Measurements from ENCODE around the gene TRIM59.

TRIM59 gene, protein sequence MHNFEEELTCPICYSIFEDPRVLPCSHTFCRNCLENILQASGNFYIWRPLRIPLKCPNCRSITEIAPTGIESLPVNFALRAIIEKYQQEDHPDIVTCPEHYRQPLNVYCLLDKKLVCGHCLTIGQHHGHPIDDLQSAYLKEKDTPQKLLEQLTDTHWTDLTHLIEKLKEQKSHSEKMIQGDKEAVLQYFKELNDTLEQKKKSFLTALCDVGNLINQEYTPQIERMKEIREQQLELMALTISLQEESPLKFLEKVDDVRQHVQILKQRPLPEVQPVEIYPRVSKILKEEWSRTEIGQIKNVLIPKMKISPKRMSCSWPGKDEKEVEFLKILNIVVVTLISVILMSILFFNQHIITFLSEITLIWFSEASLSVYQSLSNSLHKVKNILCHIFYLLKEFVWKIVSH

DNA sequence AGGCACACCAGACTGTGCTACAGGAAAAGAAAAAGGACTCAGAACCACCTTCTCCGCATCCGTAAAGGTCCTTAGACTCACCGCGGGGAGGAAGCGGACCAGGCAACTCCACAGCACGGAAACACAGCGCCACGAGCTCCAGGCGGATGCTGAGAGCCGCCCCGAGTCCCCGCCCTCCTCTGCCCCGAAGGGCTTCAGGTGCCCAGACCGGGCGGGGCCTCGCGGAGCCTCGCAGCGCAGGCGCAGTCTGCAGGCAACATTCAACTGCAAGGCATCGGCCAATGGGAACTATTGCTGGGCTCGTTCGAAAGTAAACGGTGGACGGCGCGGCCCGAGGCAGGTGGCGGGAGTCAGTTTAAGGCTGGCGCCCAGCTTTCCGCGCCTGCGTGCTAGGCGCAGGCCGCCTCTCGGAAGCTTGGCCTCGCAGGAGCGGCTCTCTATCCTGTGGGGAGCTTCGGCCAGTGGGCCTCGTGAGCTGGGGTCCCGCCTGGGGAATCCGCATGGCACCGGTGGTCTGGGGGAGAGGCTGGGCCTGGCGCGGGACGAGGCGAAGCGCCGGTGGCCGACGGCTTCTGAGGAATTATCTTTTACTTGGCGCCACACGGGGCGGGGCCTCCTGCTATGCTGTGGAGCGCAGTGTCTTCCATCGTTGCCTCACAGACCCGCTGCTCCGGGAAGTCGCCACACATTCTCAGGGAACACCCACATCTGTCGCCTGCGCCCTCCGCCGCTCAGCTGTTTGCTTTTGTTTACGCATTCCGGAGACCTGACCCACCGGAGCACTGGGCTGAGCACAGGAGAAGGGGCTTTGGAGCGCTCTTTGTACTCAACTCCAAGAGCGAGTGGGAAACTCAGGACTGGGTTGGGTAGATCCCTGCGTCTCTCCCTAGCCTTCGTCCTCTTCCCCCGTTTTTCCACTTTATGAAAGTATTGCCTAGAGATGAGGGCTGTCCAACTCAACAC is at the start of gene TRIM59:
TSS of gene TRIM59 (minus strand) at position 151 of the 963 bp plus-strand sequence. CDS start 10,603 bp downstream, outside the sequence.
- peak; percentile 73 for DNase-seq

DNA sequence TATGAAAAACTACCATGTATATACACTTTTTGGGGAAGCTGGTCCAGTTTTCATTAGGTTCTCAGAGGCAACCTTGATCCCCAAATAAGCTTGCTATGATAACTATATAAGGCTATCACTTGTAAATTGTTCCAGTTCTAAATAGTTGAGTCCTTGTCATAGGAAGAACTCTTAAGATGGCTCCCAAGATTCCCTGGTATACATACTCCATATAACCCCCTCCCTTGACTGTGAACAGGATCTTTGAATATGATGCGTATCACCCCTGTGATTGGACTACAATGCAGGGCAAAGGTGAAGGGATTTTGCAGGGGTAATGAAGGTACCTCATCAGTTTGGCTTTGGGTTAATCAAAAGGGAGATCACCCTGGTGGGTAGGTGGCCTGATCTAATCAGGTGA is 48.6 kb upstream of the TRIM59 start:
- no peak for DNase-seq

DNA sequence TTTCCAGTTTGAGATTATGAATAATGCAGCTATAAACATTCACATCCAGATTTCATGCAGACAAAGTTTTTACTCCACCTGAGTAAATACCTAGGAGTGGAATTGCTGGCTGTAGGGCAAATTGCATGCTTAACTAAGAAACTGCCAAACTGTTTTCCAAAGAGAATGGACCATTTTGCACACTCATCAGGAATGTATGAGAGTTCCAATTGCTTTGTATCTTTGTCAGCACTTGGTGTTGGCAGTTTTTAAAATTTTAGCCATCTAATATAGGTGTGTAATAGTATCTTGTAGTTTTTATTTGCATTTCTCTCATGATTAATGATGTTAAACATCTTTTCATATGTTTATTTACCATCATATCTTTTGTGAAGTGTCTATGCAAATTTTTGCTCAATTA is 40.6 kb upstream of the TRIM59 start:
- no peak for DNase-seq

DNA sequence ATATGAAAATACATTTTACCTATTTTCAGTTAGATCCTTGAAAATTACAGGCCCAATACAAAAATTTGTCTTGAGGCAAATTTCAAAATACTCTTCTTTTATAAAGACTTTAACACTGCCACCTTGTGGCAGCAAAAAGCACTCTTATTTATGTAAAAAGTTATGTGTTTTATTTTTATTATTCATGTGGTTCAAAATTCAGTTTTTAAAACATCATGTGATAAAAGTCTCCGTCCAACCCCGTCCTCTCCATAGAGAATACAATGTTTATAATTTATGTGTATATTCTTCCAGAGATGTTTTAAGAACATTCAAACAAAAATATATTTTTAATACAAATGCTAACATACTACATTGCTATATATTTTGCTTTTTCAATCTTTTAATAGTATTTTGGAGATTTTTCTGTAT is 36.9 kb upstream of the TRIM59 start:
- DNase-seq, result no peak

DNA sequence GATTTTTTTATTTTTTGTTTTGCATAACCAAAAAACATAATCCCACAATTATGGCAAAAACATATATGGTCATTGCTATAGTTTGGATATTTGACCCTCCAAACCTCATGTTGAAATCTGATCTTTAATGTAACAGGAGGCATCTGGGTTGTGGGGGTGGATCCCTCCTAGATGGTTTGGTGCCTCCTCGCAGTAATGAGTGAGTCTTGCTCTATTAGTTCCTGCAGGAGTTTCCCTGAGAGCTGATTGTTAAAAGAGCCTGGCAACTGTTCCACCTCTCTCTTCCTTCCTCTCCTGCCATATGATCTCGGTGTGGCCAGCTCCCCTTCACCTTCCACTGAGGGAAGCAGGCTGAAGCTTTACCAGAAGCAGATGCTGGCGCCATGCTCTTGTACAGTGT is 33.2 kb upstream of the TRIM59 start:
- no peak for DNase-seq

DNA sequence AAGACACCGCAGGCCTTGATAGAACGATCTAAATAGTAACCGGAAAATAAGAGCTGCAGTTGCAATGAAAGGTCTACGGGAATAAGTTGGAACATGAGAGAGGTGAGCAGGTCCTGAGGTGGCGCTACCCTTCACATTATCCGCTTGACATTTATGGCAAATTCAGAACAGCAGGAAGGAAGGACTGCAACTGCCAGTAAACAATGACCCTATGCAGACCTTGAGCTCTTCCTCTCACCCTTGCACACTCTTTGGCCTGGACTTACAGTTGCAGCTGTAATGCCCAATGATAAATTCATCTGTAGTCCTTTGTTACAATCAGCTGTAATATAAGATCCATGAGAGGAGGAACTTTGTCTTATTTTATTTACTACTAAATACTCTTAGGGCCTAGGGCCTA is 32.3 kb upstream of the TRIM59 start:
- DNase-seq, result no peak

DNA sequence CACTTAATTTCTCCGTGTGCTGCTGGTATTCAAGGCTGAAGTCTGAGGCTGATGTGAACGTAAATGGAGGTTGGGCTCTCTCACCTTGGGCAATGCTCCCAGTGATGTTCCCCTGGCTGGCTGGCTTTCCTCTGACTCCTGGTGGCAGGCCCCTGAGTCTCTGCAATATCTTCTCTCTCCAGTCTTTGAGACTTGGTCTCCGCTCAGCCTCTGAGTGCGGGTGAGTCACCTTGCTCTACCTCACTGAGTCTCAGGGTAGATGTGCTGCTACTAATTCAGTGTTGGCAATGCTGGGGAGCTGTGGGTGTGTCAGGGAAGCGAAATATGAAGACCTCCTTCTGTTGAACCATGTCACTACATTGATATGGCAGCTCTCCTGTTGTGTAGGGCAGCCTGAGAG is 31.3 kb upstream of the TRIM59 start:
- DNase-seq, result no peak

DNA sequence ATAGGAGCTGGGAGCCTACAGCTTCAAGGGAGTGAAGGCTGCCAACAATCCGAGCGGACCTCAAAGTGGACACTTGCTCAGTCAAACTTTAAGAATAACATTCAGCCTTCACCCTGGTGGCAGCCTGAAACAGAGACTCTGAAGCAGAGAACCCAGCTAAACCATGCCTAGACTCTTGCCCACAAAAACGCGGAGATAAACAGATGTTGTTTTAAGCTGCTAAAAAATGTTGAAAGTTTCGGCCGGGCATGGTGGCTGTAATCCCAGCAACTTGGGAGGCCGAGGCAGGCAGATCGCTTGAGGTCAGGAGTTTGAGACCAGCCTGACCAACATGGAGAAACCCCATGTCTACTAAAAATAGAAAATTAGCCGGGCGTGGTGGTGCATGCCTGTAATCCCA is 29.8 kb upstream of the TRIM59 start:
- no peak for DNase-seq

DNA sequence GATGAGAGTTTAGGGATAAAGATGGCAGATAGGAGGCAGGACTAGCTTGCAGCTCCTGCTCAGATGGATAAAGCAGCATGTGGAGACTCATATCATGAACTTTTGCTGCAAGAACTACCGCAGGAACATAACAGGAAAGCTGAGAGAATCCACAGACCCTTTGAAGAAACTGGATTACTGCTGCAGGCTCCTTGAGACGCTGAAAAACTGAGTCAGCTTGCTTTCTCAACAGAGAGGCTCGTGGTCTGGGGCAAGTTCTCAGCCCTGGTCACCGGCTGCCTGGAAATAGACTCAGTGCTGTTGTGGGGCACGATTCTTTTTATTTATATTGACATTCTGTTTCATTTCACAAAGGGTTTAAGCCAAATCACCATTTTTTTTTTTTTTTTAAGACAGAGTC is 28.8 kb upstream of the TRIM59 start:
- no peak for DNase-seq

DNA sequence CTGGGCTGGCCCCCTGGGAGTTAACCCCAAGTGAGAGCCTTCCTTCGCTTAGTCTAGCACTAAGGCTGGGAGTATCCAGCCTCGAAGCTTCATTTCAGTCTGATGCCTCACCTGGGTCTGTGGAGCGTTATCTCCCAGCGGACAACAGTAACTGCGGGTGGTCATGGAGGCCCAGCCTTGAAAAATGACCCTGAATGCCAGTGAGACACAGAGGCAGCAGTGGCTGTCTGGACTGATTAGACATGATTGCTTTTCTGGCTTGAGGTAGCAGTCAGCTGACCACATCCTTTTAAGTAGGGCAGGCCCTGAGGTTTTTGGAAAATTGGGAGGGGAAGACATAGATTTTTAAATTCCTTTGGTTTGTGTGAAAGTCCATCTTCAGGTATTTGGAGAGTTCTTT is 28.2 kb upstream of the TRIM59 start:
- DNase-seq, result no peak

DNA sequence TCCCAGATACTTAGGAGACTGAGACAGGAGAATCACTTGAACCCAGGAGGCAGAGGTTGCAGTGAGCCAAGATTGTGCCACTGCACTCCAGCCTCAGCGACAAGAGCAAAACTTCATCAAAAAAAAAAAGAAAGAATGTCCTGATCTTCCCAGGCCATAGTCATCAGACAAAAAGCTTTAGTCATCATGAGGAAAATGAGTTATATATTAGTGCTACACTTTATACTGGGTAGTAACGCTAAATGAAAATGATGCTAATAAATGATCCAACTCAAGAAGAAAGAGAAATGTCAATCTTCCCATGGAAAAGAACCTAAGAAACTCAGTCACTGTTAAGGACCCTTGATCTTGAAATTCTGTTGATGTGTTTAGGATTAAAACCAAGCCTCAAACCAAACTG is 26.3 kb upstream of the TRIM59 start:
- no peak for DNase-seq

DNA sequence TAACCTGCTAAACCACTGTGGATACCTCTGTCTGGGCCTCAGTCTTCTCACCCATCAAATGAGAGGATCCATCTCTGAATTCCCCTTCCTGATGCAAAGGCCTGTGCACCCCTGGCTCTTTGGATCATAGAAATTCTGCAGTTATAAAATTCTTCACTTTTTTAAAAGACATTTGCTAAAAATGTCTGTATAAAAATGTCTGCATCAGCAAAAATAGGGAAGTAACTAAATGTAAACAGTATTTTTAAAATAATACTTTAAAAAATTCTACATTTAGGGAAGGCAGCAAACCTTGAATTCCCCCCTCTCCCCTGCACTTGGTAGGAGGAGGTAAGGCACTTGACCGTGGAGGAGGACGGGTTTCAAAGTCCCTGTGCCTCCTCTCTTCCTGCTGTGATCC is 25.6 kb upstream of the TRIM59 start:
- DNase-seq, result no peak

DNA sequence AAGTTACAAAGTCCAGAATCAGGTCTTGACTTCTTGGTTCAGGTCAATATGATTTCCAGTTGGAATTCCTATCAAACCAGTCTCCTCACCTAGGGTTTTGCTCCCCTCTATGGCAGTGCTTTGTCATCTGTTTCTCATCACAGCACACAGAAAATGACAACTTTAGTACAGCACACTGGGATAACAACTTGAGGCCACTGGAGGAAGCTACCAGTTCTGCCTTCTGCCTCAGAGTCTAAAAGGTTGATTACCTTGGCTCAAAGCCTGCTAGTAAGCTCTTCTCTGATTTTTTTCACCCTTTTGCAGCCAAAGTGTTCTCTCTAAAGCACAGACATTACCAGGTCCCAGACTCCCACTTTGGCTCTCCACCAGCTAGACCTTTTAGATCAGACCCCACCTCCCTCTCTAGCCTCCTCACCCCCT is 24.8 kb upstream of the TRIM59 start:
- DNase-seq, result no peak

DNA sequence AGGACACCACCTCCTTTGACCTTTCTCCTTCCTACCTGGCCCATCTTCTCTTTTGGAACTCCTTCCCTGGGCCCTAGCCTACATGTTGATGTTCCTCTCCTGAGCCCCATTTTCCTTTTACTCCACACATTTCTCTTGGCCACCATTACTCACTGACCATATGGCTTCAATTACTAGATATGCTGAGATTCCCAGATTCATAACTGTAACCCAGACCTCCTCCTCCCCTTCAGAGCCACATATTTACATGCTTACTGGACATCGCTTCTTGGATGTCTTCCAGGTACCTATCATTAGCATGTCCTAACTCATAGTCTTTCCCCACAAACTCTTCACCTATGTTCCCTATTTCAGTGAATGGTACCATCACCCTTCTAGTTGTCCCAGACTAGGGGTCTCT is 24.4 kb upstream of the TRIM59 start:
- DNase-seq, result no peak

DNA sequence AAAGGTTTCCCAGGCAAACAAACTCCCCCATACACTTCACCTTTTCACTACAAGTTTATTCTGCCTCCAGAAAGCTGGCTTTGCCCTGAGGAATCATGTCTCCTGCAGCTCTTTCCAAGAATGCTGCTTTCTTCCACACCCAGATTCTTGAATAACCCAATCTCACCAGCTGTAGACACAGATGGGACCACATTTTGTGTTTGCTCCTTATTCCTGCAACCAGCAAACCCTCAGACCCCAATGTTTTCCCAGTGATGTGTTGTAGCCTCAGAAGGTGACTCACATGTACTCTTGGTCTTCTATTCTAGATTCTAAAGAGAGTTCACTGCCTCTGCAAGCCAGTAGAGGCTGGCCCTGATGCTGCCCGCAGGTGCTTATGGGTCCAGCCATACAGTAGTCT is 23.6 kb upstream of the TRIM59 start:
- no peak for DNase-seq

DNA sequence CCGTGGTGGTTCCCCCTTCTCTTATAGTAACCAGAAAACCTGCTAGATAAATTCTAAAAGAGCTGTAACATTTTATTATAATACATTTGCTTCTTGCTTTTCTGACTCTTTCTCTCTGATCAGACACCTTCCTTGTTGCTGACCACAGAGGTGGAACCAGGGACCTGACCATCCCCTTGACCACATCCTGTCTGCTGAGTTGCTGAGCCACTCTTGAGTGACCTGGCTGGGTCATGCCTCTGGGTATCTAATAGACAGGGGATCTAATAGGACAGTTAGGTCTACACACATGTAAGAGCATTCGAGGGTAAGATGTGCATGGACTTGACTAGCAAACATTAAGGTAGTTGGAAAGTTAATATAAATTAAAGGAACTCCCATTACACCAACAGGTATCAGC is 22.8 kb upstream of the TRIM59 start:
- DNase-seq, result no peak

DNA sequence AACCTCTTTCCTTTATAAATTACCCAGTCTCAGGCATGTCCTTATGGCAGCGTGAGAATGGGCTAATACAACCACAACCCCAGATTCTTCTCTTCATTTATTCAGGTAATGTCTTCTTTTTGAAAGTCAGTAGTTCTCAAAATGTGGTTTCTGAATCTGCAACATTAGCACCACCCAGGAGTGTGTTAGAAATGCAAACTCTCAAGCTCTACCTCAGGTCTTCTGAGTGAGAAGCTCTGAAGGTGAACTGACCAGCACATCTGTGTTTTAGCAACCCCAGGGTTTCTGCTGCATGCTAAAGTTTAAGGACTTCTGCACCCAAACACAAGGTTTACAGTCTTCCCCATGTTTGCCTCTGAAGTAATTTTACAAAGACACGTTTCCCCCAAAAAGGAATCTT is 22.3 kb upstream of the TRIM59 start:
- DNase-seq, result no peak

DNA sequence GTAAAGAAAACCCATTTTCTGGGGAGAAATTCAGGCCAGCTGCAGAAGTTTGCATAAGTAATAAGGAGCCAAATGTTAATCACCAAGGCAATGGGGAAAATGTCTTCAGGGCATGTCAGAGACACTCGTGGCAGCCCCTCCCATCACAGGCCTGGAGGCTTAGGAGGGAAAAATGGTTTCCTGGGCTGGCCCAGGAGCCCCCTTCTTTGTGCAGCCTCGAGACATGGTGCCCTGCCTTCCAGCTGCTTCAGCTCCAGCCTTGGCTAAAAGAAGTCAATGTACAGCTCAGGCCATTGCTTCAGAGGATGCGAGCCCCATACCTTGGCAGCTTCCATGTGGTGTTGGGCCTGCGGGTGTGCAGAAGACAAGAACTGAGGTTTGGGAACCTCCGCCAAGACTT is 20.6 kb upstream of the TRIM59 start:
- DNase-seq, result no peak

DNA sequence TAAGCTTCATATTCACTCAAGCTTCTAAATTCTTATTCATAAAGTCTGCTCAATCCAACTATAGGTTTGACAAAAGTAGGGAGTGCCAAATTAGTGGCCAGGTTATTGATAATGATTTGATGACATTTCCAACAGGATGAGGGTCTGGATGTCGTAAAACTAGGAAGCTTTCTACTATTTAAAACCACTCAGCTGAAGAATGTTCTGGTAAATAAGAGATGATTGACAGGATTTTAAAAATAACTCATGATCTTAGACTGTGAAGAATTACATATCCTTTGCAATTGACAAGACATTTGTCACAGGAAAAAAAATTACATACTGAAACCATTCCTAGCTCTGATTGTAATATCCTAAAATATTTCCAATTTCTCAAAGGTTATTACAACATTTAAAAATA is 15.4 kb upstream of the TRIM59 start:
- DNase-seq, result no peak

DNA sequence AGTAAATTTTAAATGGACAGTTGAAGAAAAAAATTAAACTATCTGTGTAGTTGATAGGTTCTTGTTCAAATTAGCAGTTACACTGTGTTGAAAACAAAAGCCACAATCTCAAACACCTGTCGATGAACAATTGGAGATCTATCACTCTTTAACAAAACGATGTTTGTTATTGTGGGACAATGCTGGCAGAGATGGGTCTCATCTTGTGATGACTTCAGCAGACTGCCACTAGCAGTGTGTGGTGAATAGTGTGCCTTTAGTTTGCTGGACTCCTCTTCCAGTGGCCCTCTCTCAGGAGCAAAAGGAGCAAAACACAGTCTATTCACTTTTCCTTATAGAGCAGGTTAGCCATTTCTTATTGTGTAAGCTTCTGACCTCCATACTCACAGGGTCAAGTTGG is 14.7 kb upstream of the TRIM59 start:
- DNase-seq, result no peak

DNA sequence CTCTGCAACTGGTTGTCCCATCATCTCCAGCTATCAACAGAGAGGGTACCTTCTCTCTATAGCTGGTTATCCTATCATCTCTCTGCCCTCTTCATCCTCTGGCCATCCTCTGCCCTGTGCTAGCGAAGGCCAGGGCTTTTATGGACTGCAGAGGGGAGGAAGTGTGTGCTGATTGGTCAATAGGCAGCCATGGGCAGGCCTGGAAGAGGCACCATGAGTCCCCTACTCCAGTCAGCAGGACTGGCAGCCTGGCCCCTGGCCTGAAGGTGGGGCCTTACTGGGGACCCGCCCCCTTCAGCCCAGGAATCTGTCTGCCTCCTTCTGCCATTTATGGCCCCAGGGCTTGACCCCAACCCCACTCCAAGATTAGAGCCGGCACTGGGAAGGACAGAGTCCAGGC is 10.4 kb upstream of the TRIM59 start:
- no peak for DNase-seq

DNA sequence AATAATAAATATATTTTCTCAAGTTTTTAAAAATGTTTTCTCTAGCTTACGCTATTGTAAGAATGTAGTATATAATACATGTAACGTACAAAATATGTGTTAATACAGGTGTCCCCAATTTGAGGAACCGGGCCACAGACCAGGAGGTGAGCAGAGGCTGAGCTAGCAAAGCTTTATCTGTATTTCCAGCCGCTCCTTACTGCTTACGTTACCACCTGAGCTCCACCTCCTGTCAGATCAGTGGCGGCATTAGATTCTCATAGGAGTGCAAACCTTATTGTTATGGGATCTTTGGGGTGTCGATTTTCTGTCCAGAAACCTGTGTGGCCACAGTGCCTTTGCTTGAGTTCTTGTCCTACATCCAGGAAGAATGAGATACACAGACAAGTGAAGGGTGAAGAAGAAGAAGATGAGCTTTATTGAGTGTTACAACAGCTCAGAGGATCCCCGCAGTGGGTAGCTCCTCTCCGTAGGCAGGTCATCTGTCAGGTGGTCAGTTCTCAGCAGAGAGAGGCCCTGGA is 9.9 kb upstream of the TRIM59 start:
- DNase-seq, result no peak

DNA sequence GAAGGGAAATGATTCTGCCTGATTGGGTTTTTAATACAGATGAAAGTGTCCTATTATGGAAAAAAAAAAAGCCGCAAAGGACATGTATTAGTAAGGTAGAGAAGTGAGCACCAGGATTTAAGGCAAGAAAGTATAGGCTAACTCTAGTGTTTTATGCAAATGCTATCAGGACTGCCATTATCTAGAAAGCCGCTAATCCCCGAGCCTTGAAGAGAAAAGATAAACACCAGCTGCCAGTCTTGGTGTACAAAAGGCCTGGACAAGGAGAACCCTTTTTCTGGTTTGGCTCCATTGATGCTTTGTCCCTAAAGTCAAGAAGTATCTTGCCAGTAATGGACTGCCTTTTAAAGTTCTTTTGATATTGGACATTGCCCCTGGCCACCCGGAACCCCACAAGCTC is 8.6 kb upstream of the TRIM59 start:
- no peak for DNase-seq

DNA sequence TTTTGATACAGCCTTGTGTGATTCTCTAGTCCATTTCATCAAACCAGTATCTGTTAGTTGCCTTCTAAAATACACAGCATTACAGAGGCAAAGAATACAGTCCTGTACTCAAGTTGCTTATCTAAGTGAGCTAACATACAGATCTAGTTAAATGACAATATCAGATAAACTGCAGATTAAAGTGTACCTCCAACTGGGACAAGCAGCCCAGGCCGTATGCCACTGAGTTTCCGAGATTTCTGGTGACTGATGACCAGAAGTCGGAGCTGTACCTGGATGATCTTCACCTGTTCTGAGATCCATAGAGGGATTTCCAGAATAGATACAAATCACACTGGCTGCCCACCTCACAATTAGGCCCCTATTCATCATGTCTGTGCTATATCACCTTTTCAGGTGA is 6.3 kb upstream of the TRIM59 start:
- no peak for DNase-seq
